H1 (cell line): ENCODE data around the gene ACTN2. TPM values are rescaled to one million over a fixed set of nuclear protein-coding genes. Genes with fewer than 3 reads are reported as not detected.
A peak's percentile ranks its signal among the peaks of the same experiment; 100 is the strongest.

Experiments
- ASH2L ChIP-seq: fragments of 200-600, 300-600 bp; sonication (generic); IDR thresholded peaks from one replicate; pipeline ENCODE4 v1.7.1; 2017; ENCODE audit warnings: low read length
- CHD2 ChIP-seq: IDR thresholded peaks from 2 replicates; pipeline ENCODE4 v1.6.1; 2012; ENCODE audit warnings: low read length, improper control_type of control experiment
- GABPA ChIP-seq: IDR thresholded peaks from 2 replicates; pipeline ENCODE4 v1.6.1; 2011; ENCODE audit warnings: mild to moderate bottlenecking, low read length, moderate library complexity, borderline replicate concordance; ENCODE audit not compliant: insufficient read depth
- GTF2F1 ChIP-seq: IDR thresholded peaks from 2 replicates; pipeline ENCODE4 v1.6.1; 2012; ENCODE audit warnings: low read depth, low read length, improper control_type of control experiment, borderline replicate concordance
- KDM1A ChIP-seq: fragments of 200-600, 300-600 bp; sonication (generic); IDR thresholded peaks from 2 replicates; pipeline ENCODE4 v1.7.1; 2016; ENCODE audit warnings: mild to moderate bottlenecking, low read length, borderline replicate concordance
- MAX ChIP-seq: IDR thresholded peaks from 2 replicates; pipeline ENCODE4 v1.6.1; 2012; ENCODE audit warnings: inconsistent platforms
- POLR2A ChIP-seq, 2 experiments: IDR thresholded peaks; 1 replicate in 1 of 2; 2 replicates in 1 of 2; pipeline ENCODE4 v1.6.1; 2011; ENCODE audit warnings: low read depth in 2 of 2, low read length in 2 of 2, mild to moderate bottlenecking in 2 of 2; ENCODE audit errors: control extremely low read depth in 1 of 2
- RAD21 ChIP-seq, 2 experiments: IDR thresholded peaks in 1 of 2; conservative IDR thresholded peaks in 1 of 2; 2 replicates each; pipeline ENCODE4 v1.6.1; 2011; ENCODE audit warnings: low read depth in 2 of 2, low read length in 2 of 2, improper control_type of control experiment in 1 of 2, inconsistent platforms in 1 of 2, mild to moderate bottlenecking in 1 of 2, moderate library complexity in 1 of 2
- RBBP5 ChIP-seq: IDR thresholded peaks from 2 replicates; pipeline ENCODE4 v1.7.1; 2012; ENCODE audit warnings: low read depth, mild to moderate bottlenecking, inconsistent platforms, low read length, moderate library complexity, borderline replicate concordance
- RNF2 ChIP-seq: fragments of 200-900, 300-1000 bp; sonication (generic); IDR thresholded peaks from 2 replicates; pipeline ENCODE4 v1.7.1; 2016; ENCODE audit warnings: borderline replicate concordance, low read depth, mild to moderate bottlenecking, antibody characterized with exemption, low read length; ENCODE audit not compliant: poor library complexity, severe bottlenecking; ENCODE audit errors: missing control alignments
- RXRA ChIP-seq: IDR thresholded peaks from 2 replicates; pipeline ENCODE4 v1.6.1; 2011; ENCODE audit warnings: low read depth, mild to moderate bottlenecking, low read length, moderate library complexity; ENCODE audit not compliant: insufficient read depth
- SIRT6 ChIP-seq: IDR thresholded peaks from one replicate; pipeline ENCODE4 v1.7.1; 2012; ENCODE audit warnings: low read length, inconsistent platforms
- TBP ChIP-seq: IDR thresholded peaks from 2 replicates; pipeline ENCODE4 v1.6.1; 2011; ENCODE audit warnings: low read depth, low read length, improper control_type of control experiment
- polyA plus RNA-seq, 7 experiments: library from polyadenylated mRNA; depleted of rRNA in 3 of 7; stranded (reverse) in 5 of 7; unstranded in 2 of 7; fragments of >200 nt in 5 of 7; fragments of 200-250 nt in 2 of 7; gene quantifications; 1 replicate in 5 of 7; 2 replicates in 1 of 7; 4 replicates in 1 of 7; pipeline versions ENCODE4 v1.2.1 to v1.2.3, GENCODE V29; 2011 to 2013; ENCODE audit warnings: missing spikeins in 2 of 7, mixed read lengths in 2 of 7
- total RNA-seq: library from RNA; stranded (reverse); fragmentation: NEBNext Ultra II Directional; extraction: Animal tissue kit (Norgen Biotek cat#: 25700); gene quantifications from 2 replicates; pipeline ENCODE4 v1.2.1, GENCODE V29; 2021

Gene ACTN2
- total and polyA plus RNA-seq, 2 of the 8 experiments (the other 6 are each of a cell fraction or from before 2014, with no cell fraction given), result 1.9 to 4.1 TPM

- TF ChIP-seq ASH2L (peak; percentile 63), RNF2 (peak; percentile 74), RAD21 (IDR thresholded peaks at IDR 0.05 in 1 of 2, conservative IDR thresholded peaks at IDR 0.05 in 1 of 2; ENCODE audit: low read depth in 2 of 2, low read length in 2 of 2) (no peak), MAX (peak; percentile 96), KDM1A (no peak), SIRT6 (no peak), RBBP5 (peak; percentile 64; the same call in 1 of the 2 replicates), GABPA (no peak), RXRA (no peak), GTF2F1 (no peak), POLR2A (IDR thresholded peaks at IDR 0.05; ENCODE audit: control extremely low read depth in 1 of 2, low read depth in 2 of 2, low read length in 2 of 2) (peak; percentile 42 to 57), CHD2 (no peak), TBP (peak; percentile 57; the same call in 1 of the 2 replicates)
Observed at GRCh38 chr1:236685917-236686814, at the start of gene ACTN2 (continued).
